ENCODE measurements around the gene HERPUD1. TPM values are rescaled to one million over a fixed set of nuclear protein-coding genes. Genes with fewer than 3 reads are reported as not detected.
"Not testable (repeated sequence)": the region's sequence is repeated elsewhere in the genome, so short reads cannot be mapped to it uniquely, and the experiment has no call there.

The HERPUD1 gene
- total RNA-seq, 1 donor from 2014 or later: 110 TPM

- FAIRE-seq (no peak), DNase-seq (ENCODE audit: low read depth) (no peak)
- Histone ChIP-seq H3K4me3 (ENCODE audit: low read depth, low read length) (no peak overlapping the region), H3K36me3 (ENCODE audit: control insufficient read depth, insufficient read depth, low read length) (no peaks in the 10 kb centered on the region), H3K27me3 (ENCODE audit: control insufficient read depth, insufficient read depth, low read length) (peaks cover 6% of the 10 kb centered on the region)
- no peak for TF ChIP-seq CTCF (IDR thresholded peaks at IDR 0.05; ENCODE audit: insufficient read depth, low read length, severe bottlenecking)
Observed at GRCh38 chr16:56970934-56971767, 39.2 kb downstream of the HERPUD1 start.

- Histone ChIP-seq H3K27me3 (ENCODE audit: control insufficient read depth, insufficient read depth, low read length) (peaks cover 6% of the 10 kb centered on the region), H3K36me3 (ENCODE audit: control insufficient read depth, insufficient read depth, low read length) (no peaks in the 10 kb centered on the region), H3K4me3 (ENCODE audit: low read depth, low read length) (no peak overlapping the region)
- no peak for TF ChIP-seq CTCF (IDR thresholded peaks at IDR 0.05; ENCODE audit: insufficient read depth, low read length, severe bottlenecking)
- DNase-seq (ENCODE audit: low read depth) (no peak), FAIRE-seq (no peak)
Observed at GRCh38 chr16:56971768-56972043, 39.8 kb downstream of the HERPUD1 start.

GRCh38 chr16:56972403-56973293 lies 40.7 kb downstream of the HERPUD1 start:
- FAIRE-seq (no peak), DNase-seq (ENCODE audit: low read depth) (no peak)
- H3K36me3 ChIP-seq (ENCODE audit: control insufficient read depth, insufficient read depth, low read length): no peaks in the 10 kb centered on the region
- H3K27me3 ChIP-seq (ENCODE audit: control insufficient read depth, insufficient read depth, low read length): peaks cover 6% of the 10 kb centered on the region
- no peak overlapping the region for H3K4me3 ChIP-seq (ENCODE audit: low read depth, low read length)
- TF ChIP-seq CTCF (IDR thresholded peaks at IDR 0.05; ENCODE audit: insufficient read depth, low read length, severe bottlenecking): no peak

GRCh38 chr16:56973294-56973689 lies 41.4 kb downstream of the HERPUD1 start:
- no peak for TF ChIP-seq CTCF (IDR thresholded peaks at IDR 0.05; ENCODE audit: insufficient read depth, low read length, severe bottlenecking)
- peaks cover 6% of the 10 kb centered on the region for H3K27me3 ChIP-seq (ENCODE audit: control insufficient read depth, insufficient read depth, low read length)
- H3K36me3 ChIP-seq (ENCODE audit: control insufficient read depth, insufficient read depth, low read length): no peaks in the 10 kb centered on the region
- FAIRE-seq (no peak), DNase-seq (ENCODE audit: low read depth) (no peak)
- H3K4me3 ChIP-seq (ENCODE audit: low read depth, low read length): no peak overlapping the region

- H3K36me3 ChIP-seq (ENCODE audit: control insufficient read depth, insufficient read depth, low read length); FAIRE-seq; H3K27me3 ChIP-seq (ENCODE audit: control insufficient read depth, insufficient read depth, low read length); DNase-seq (ENCODE audit: low read depth); H3K4me3 ChIP-seq (ENCODE audit: low read depth, low read length): not testable (repeated sequence)
Observed at GRCh38 chr16:56973899-56974298, 42.0 kb downstream of the HERPUD1 start.

GRCh38 chr16:56974549-56975300 lies 42.8 kb downstream of the HERPUD1 start:
- H3K4me3 ChIP-seq (ENCODE audit: low read depth, low read length): no peak overlapping the region
- no peak for TF ChIP-seq CTCF (IDR thresholded peaks at IDR 0.05; ENCODE audit: insufficient read depth, low read length, severe bottlenecking)
- no peak for FAIRE-seq
- no peak for DNase-seq (ENCODE audit: low read depth)
- H3K36me3 ChIP-seq (ENCODE audit: control insufficient read depth, insufficient read depth, low read length): no peaks in the 10 kb centered on the region
- H3K27me3 ChIP-seq (ENCODE audit: control insufficient read depth, insufficient read depth, low read length): peaks cover 6% of the 10 kb centered on the region
